Spleen (tissue), 11 donors: ENCODE data around the gene NAPSA. TPM values are rescaled to one million over a fixed set of nuclear protein-coding genes. Genes with fewer than 3 reads are reported as not detected.

Experiments used
- DNase-seq: peaks from one replicate; pipeline ENCODE4 v3.0.0-alpha.2; 2020
- H3K27ac ChIP-seq, 8 donors: fragments of 200-600 bp; sonication (generic) in 7 of 8; 1 replicate in 4 of 8; 2 replicates in 4 of 8; pipeline versions ENCODE4 v1.5.0 to v1.8.0; 2016 to 2021; ENCODE audit warnings: inconsistent platforms in 4 of 8, mild to moderate bottlenecking in 4 of 8, moderate library complexity in 1 of 8
- H3K27me3 ChIP-seq, 7 donors: fragments of 200-600 bp; sonication (generic) in 6 of 7; replicated peaks in 1 of 7; 1 replicate in 4 of 7; 2 replicates in 3 of 7; pipeline versions ENCODE4 v1.5.0 to v1.8.0; 2016 to 2021; ENCODE audit warnings: inconsistent platforms in 3 of 7, mild to moderate bottlenecking in 1 of 7
- H3K36me3 ChIP-seq, 6 donors: fragments of 200-600 bp; sonication (generic) in 5 of 6; 1 replicate in 4 of 6; 2 replicates in 2 of 6; pipeline versions ENCODE4 v1.5.0 to v1.8.0; 2016 to 2021; ENCODE audit warnings: inconsistent platforms in 2 of 6
- H3K4me1 ChIP-seq, 6 donors: fragments of 200-600 bp; sonication (generic) in 5 of 6; 1 replicate in 3 of 6; 2 replicates in 3 of 6; pipeline versions ENCODE4 v1.5.0 to v1.8.0; 2016 to 2021; ENCODE audit warnings: inconsistent platforms in 3 of 6
- H3K4me3 ChIP-seq, 8 donors: fragments of 200-600 bp; sonication (generic) in 7 of 8; 1 replicate in 4 of 8; 2 replicates in 4 of 8; pipeline versions ENCODE4 v1.5.0 to v1.8.0; 2016 to 2021; ENCODE audit warnings: inconsistent platforms in 4 of 8, mild to moderate bottlenecking in 4 of 8, moderate library complexity in 2 of 8
- H3K9me3 ChIP-seq, 8 donors: fragments of 200-600 bp; sonication (generic) in 7 of 8; 1 replicate in 4 of 8; 2 replicates in 4 of 8; pipeline versions ENCODE4 v1.5.0 to v1.8.0; 2016 to 2021; ENCODE audit warnings: inconsistent platforms in 4 of 8
- POLR2A ChIP-seq, 3 donors: fragments of 450-650 bp; IDR thresholded peaks; one replicate each; pipeline ENCODE4 v1.5.1; 2017; ENCODE audit warnings: antibody characterized with exemption in 3 of 3, mild to moderate bottlenecking in 1 of 3
- POLR2AphosphoS5 ChIP-seq, 3 donors: sonication (generic); formaldehyde crosslinking; IDR thresholded peaks; one replicate each; pipeline ENCODE4 v1.5.1; 2017; ENCODE audit warnings: antibody characterized with exemption in 3 of 3
- WGBS, 5 donors: extraction: QIAGEN DNeasy Blood & Tissue Kit in 3 of 5; methylation state at CpG; one replicate each; pipeline versions ENCODE4 v1.1.5 to v1.1.7; 2013 to 2018; 5-methylcytosine and 5-hydroxymethylcytosine counted together
- intact Hi-C: fragments of 100-400 bp; cut with DNase I; formaldehyde crosslinking; loops from one replicate; pipeline ENCODE4 v1.15.0; 2023; ENCODE audit warnings: low total_unique reads
- polyA plus RNA-seq, 3 donors: library from polyadenylated mRNA; stranded (reverse); fragments of 200-250 nt; gene quantifications; one replicate each; pipeline ENCODE4 v1.2.1, GENCODE V29; 2013
- total RNA-seq, 7 donors: library from RNA; depleted of rRNA in 3 of 7; stranded (reverse); fragments of >200 nt in 3 of 7; fragmentation: NEBNext Ultra II Directional in 4 of 7; extraction: Animal tissue kit (Norgen Biotek cat#: 25700) in 4 of 7; gene quantifications; one replicate each; pipeline versions ENCODE4 v1.1.0 to v1.2.1, GENCODE V29; 2016 to 2021
- TF ChIP-seq, protein P1 (sequence below), 11 experiments: fragments of 200-600 bp in 7 of 11; fragments of 450-650 bp in 4 of 11; sonication (generic) in 4 of 11; IDR thresholded peaks in 8 of 11; conservative IDR thresholded peaks in 3 of 11; 1 replicate in 7 of 11; 2 replicates in 4 of 11; pipeline versions ENCODE4 v1.4.0 to v1.8.0; 2016 to 2021; ENCODE audit warnings: antibody characterized with exemption in 11 of 11, inconsistent platforms in 4 of 11, mild to moderate bottlenecking in 1 of 11
- donor health status: healthy with polysubstance abuse.
- donor health status: DM: no; HTN: no; CAD: no; lungs with moderate emphysema.
- donor health status: DM: no; HTN: no; CAD: no.
- donor health status: Bipolar disorder and iron deficiency.
- donor health status: healthy.
- donor health status: DM: no; HTN: no; CAD: no.
- donor health status: DM: yes; HTN: yes; CAD: no.

The NAPSA gene
- total and polyA plus RNA-seq, 10 donors: 1.5 to 6.4 (median 2.7) TPM

DNA sequence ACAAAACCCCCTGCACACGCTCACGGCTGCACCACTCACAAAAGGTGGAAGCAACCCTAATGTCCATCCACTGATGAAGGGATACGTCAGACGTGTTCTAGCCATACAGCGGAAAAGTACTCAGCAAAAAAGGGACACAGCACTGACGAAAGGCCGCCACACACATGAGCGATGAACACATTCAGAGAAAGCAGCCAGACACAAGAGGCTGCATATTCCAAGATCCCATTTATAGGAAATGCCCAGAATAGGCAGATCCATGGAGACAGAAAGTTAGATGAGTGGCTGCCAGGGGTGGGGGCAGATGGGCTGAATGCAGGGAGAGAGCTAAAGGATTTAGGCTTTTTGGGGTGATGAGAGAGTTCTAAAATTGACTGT lies 22.4 kb upstream of the NAPSA start:
- Histone ChIP-seq H3K4me3 (peak overlapping the region in 1 of 8 donors; percentile 40), H3K36me3 (peaks cover 0 to 42% (median 2%) of the 10 kb centered on the region in 6 donors), H3K9me3 (no peaks in the 10 kb centered on the region), H3K4me1 (peaks cover 6 to 52% (median 32%) of the 10 kb centered on the region in 6 donors), H3K27ac (peak overlapping the region in 5 of 8 donors; percentile 51 to 90 (median 75)), H3K27me3 (no peaks in the 10 kb centered on the region)
- intact Hi-C loops: no loop called here
- WGBS, 5 donors: 69 to 90% (median 75%) methylated on average over 8 of the region's 8 CpGs
- TF ChIP-seq POLR2AphosphoS5 (IDR thresholded peaks at IDR 0.05) (no peak), POLR2A (IDR thresholded peaks at IDR 0.05) (no peak)
- TF ChIP-seq, protein P1, sequence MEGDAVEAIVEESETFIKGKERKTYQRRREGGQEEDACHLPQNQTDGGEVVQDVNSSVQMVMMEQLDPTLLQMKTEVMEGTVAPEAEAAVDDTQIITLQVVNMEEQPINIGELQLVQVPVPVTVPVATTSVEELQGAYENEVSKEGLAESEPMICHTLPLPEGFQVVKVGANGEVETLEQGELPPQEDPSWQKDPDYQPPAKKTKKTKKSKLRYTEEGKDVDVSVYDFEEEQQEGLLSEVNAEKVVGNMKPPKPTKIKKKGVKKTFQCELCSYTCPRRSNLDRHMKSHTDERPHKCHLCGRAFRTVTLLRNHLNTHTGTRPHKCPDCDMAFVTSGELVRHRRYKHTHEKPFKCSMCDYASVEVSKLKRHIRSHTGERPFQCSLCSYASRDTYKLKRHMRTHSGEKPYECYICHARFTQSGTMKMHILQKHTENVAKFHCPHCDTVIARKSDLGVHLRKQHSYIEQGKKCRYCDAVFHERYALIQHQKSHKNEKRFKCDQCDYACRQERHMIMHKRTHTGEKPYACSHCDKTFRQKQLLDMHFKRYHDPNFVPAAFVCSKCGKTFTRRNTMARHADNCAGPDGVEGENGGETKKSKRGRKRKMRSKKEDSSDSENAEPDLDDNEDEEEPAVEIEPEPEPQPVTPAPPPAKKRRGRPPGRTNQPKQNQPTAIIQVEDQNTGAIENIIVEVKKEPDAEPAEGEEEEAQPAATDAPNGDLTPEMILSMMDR (IDR thresholded peaks at IDR 0.05 in 8 of 11, conservative IDR thresholded peaks at IDR 0.05 in 3 of 11): no peak
- DNase-seq: no peak

DNA sequence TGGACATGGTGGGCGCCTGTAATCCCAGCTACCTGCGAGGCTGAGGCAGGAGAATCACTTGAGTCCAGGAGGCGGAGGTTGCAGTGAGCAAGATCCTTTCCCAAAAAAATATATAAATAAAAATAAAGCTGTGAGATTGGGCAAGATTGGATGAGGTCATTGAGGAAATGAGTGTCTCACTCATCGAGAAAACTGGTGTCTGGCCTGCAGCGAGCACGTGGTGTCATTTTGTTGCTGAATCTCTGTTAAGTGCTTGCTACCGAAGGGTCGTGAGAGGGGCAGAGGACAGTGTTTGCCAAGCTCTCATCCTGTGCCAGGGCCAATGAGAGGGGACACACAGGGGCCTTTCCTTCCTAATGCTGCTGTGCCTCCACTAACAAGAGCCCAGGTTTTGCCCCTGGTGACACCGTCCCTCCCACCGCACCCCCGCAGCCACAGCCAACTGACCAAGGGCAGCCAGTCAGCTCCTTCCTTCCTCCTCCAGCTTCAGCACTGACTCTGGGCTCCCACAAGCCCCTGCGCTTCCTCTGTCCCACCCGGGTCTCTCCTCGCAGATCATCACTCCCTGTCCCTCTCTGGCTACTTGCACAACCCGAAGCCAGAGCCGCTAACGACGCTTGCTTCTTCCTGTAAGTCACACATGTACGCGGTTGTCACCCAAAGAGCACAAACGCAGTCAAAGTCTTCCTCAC lies 21.9 kb upstream of the NAPSA start:
- no peaks in the 10 kb centered on the region for H3K27me3 ChIP-seq
- H3K4me1 ChIP-seq: peaks cover 6 to 52% (median 32%) of the 10 kb centered on the region in 6 donors
- WGBS, 5 donors: 41 to 78% (median 65%) methylated on average over 17 to 21 of the region's 21 CpGs
- TF ChIP-seq POLR2A (IDR thresholded peaks at IDR 0.05) (no peak), POLR2AphosphoS5 (IDR thresholded peaks at IDR 0.05) (peak; percentile 30 to 52 (median 39))
- no peak for DNase-seq
- H3K36me3 ChIP-seq: peaks cover 0 to 42% (median 7%) of the 10 kb centered on the region in 6 donors
- intact Hi-C loops: no loop called here
- no peaks in the 10 kb centered on the region for H3K9me3 ChIP-seq
- H3K27ac ChIP-seq: peak overlapping the region in 5 of 8 donors; percentile 51 to 90 (median 75)
- peak overlapping the region in 1 of 8 donors; percentile 40 for H3K4me3 ChIP-seq

GRCh38 chr19:50384685-50385535 lies 19.5 kb upstream of the NAPSA start:
- TF ChIP-seq, protein P1 (IDR thresholded peaks at IDR 0.05 in 8 of 11, conservative IDR thresholded peaks at IDR 0.05 in 3 of 11): no peak
- TF ChIP-seq POLR2A (IDR thresholded peaks at IDR 0.05) (no peak), POLR2AphosphoS5 (IDR thresholded peaks at IDR 0.05) (no peak)
- WGBS, 5 donors: 16 to 21% (median 20%) methylated on average over 25 to 26 of the region's 26 CpGs
- H3K4me3 ChIP-seq: peak overlapping the region; percentile 41 to 88 (median 66)
- H3K9me3 ChIP-seq: no peaks in the 10 kb centered on the region
- H3K4me1 ChIP-seq: peaks cover 6 to 64% (median 38%) of the 10 kb centered on the region in 6 donors
- H3K36me3 ChIP-seq: peaks cover 3 to 52% (median 31%) of the 10 kb centered on the region in 6 donors
- H3K27me3 ChIP-seq: no peaks in the 10 kb centered on the region
- peak overlapping the region; percentile 38 to 94 (median 88) for H3K27ac ChIP-seq
- intact Hi-C loops: no loop called here
- DNase-seq: no peak

GRCh38 chr19:50383852-50384684 lies 18.6 kb upstream of the NAPSA start, which contains the start of gene POLD1:
Gene POLD1 (plus strand): TSS chr19:50384347. CDS start chr19:50398852, 14,505 bp downstream.
- 0 to 1% (median 1%) methylated on average over 67 to 78 of the region's 78 CpGs for WGBS, 5 donors
- peak; percentile 100 for DNase-seq
- intact Hi-C loops: no loop called here
- Histone ChIP-seq H3K4me1 (peaks cover 6 to 73% (median 40%) of the 10 kb centered on the region in 6 donors), H3K27me3 (no peaks in the 10 kb centered on the region), H3K4me3 (peak within 1 kb of the TSS; percentile 41 to 88 (median 66)), H3K9me3 (no peaks in the 10 kb centered on the region), H3K36me3 (peaks cover 3 to 61% (median 40%) of the 10 kb centered on the region in 6 donors), H3K27ac (peak within 1 kb of the TSS; percentile 61 to 94 (median 88))
- TF ChIP-seq POLR2A (IDR thresholded peaks at IDR 0.05) (peak in 1 of 3 donors; percentile 40), POLR2AphosphoS5 (IDR thresholded peaks at IDR 0.05) (peak; percentile 92 to 97 (median 92))
- TF ChIP-seq, protein P1 (IDR thresholded peaks at IDR 0.05 in 8 of 11, conservative IDR thresholded peaks at IDR 0.05 in 3 of 11): peak in 2 of 11 experiments; percentile 31 to 35
